NCI-H82 treated with DMSO at 0.1 percent for 48 hours (cell line): Measurements from ENCODE around the gene MMAB.

Experiments
- DNase-seq: peaks from one replicate; lab custom pipeline; 2025; ENCODE audit not compliant: unreplicated experiment; lab: John Stamatoyannopoulos, UW

MMAB gene

DNA sequence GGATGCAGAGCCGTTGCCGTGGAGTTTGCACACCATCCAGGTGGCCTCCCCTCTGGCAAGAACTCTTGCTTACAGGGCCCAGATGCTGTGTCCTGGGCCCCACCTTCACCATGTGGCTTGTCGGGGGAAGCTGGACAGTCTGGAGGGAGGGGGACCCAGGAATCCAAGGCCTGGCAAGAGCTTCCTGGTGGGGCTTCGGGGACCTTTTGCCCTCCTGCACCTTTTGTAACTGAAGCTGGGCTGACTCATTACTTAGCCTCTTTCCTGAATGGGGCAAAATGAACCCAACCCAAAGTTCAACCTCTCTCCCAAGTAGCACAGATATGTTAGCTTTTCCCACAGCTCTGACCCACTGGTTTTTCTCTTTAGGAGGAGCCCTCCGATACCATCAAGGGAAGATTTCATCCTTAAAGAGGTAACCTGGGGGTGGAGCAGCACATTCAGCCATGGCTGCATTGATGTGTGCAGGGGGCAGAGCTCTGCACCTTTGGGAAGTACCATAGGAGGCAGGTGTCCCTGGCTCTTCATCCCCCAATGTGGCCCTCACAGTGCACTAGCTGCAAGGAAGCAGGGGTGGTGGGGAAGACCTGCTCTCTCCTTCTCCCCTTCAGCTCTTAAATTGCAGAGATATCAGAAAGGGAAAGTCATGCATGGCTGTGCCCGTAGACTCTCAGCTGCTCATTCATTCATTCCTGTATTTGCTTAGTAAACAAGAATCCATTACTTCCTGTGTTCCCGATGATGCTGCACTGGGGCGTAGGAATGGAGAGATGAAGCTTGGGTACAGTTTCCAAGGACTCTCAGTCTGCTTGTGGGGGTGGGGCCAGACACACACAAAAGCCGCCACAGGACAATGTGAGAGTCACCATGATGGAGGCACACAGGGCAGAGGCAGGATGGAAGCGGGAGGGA is 13.3 kb upstream of the MMAB start:
- no peak for DNase-seq

DNA sequence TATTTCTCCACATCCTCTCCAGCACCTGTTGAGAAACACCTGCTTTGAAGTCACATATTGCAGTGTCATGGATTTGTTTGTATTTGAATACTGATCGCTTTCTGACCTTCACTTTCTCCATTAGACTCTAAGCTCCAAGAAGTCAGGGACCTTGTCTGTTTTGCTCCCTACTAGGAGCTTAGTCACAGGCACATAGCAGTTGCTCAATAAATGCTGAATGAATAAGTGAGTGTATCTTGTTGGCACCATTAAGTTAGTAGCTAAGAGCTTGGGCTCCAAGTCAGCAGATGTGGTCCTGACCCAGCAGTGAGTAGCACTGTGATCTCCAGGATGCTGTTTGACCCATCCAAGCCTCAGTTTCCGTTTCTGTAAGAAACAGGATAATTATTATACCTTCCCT is 10.4 kb upstream of the MMAB start:
- no peak for DNase-seq

DNA sequence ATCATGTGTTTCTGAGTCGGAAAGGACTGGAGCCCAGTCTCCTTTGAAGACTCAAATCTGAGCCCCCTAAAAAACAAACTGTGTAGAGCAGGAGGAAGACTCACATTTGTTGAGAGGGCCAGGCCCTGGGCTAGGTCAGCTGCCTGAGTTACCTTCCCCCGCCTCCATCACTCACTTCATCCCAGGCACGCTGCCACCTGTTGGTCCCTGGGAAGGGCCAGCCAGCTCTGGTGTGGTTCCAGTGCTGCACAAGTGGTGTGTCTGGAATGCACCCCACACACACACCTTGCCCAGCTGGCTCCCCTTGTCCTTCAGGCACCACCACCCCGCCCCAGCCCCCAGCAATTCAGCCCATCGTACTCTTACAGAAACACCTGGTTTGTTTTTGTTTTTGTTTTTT is 9.3 kb upstream of the MMAB start:
- DNase-seq = no peak

DNA sequence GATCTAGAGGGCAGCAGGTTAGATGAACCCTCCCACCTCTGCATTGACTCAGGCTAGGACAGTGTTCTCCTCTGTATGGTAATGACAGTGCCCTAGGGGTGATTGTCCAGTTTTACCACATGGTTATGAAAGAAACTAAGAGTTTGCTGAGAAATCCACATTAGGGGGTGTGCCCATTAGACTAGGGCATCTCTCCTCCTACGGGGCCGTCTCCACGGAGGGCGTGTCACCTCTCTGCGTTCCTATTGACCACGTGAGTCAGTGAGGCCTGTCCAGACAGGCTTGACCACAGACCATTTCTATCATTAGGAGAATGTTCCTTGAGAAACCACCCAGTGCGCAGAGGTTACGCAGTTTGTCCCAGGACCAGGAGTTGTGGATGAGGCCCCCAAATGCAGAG is 8.6 kb upstream of the MMAB start:
- DNase-seq = no peak

DNA sequence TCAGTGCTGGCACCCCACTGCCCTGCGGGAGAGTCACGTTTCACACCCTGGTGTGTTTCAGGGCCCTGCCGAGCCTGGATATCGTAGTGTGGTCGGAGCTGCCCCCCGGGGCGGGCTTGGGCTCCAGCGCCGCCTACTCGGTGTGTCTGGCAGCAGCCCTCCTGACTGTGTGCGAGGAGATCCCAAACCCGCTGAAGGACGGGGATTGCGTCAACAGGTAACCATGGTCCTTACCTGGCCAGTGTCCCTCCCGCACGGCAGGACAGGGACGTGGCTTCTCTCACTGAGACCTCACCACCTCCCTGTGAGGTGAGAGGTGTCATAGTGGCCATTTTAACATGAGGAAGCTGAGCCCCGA is 8.0 kb upstream of the MMAB start:
- no peak for DNase-seq

DNA sequence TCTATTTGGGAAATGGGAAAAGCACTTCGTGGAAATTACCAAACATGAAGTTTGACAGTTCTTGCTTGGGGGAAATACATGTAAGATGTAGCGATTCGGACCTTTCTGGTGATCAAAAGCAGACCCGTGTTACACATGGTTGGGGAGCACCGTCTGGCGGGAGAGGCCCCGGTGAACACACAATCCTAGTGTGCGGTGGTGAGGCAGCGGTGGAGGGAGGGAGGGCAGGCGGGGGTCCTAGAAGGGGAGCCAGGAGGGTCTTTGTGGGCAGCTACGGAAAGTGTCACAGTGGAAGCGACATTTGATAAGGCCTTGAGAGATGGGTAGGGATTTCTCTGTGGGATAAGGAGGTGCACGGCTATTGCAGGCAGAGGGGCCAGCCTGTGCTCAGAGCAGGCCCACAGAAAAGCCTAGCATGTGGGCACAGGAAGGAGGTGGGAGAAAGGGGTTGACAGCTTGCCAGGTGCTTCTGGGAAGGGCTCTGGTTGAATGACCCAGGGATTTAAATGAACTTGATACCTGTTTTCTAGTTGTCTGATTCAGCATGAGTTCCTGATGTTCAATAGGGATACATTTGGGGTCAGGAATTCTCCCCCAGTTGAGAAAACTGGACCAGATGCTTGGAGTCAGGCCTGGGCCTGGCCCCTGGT is 7.5 kb upstream of the MMAB start:
- DNase-seq = no peak

DNA sequence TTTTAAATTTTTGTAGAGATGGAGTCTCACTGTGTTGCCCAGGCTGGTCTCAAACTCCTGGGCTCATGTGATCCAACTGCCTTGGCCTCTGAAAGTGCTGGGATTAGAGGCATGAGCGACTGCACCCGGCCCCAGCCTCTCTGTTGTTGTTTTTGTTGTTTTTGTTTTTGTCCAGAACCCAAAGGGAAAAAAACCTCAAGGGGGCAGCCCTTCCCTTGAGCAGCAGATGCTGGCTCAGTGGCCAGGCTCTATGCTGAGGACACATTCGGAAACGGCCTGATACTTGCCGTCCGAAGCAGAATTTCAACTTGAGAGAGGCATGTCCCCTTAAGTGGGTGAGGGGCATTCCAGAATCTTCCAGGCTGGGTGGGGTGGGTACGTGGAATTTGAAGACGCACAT is 7.0 kb upstream of the MMAB start:
- DNase-seq = no peak

DNA sequence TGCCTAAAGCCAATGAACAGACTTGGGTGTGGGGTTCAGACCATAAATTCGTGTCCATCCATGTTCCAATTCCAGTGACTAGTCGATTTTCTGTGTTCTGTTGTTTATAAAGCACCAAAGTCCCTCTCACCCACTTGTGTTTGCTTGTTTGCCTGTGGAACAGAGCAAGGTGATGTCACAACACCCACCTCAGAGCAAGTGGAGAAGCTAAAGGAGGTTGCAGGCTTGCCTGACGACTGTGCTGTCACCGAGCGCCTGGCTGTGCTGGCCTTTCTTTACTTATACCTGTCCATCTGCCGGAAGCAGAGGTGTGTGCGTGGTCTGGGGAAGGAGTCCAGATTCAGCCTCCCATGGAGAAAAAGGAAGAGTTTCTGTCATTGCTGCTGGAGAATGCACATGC is 6.3 kb upstream of the MMAB start:
- no peak for DNase-seq

DNA sequence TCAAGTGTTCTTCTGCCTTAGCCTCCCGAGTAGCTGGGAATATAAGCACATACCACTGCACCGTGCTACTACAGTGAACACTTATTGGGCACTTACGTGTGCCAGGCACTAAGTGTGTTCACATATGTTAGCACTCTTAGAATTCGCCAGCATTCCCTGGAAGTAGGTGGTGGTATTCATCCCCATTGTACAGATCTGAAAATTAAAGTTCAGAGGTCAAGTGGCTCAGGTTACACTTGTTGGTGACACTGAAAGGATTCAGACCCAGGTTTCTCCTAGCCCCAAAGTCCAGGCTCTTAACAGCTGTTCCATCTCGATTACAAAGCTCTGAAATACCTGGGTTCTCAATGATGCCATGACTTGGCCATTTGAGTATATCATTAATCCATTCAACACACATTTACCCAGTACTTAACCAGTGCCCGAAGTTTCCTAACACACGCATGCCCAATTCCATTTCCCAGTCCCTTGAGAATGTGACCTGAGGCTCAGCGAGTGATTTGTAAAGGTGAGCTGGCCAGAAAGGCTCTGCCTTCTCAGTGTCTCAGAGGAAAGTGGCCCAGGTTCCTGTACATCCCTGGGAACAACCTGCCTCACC is 5.1 kb upstream of the MMAB start:
- DNase-seq = no peak

DNA sequence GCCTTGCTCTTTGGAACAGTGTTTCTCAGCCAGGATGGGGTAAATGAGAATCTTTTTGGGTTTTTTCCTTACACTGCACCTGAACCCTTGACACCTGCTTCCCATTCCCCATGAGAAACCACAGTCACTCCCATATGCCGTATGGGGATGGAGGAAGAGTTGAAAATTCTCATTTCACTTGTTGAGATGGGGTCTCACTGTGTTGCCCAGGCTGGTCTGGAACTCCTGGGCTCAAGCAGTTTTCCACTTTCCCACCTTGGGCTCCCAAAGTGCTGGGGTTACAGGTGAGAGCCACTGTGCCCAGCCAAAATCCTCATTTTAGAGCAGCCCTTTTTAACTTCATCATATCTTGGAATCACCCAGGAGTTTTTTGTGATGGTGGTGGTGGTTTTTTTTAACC is 4.0 kb upstream of the MMAB start:
- no peak for DNase-seq

DNA sequence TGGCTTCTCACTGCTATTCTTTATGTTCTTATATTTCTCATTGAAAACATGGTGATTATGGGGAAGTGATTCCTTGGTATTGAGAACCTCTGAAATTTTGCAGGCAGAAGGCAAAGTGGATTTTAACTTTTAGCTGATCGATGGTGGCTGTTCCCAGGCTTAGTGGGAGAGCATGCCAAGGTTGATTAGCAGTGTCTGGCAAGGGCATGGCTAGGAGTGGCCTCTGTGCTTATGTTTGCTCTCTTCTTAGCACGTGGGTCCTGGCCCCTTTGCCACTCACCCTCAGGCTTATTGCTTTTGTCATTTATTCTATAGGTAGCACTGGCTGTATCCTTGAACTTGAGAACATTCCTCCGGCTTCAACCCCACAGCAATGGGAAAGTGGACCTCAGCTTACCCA is 2.4 kb upstream of the MMAB start:
- DNase-seq = no peak

DNA sequence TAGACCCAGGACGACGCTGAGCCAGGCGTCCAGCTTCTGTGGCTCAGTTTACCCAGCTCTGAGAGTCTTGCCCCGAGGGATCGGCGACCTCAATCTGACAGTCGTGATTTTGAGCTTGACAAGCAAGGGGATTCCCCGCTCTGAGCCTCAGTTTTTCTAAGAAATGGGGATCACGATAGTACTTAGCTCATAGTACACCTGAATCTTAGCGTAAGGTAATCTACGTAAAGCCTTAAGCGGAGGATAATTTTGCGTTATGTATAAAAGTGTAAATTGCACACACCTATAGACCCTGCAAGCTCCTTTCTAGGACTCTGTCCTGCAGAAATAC is 575 bp upstream of the MMAB start:
- DNase-seq = no peak

DNA sequence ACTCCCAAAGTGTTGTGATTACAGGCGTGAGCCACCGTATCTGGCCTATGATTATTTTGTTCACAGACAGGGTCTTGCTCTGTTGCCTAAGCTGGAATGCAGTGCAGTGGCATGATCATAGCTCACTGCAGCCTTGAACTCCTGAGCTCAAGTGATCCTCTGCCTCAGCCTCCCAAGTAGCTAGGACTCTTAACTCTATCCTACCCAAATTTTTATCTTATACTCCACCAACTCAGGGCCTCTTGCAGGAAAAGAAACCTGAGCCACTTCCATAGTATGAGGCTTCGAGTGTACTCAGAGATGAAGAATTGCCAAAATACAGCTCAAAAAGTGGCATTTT is 828 bp downstream of the MMAB start:
- no peak for DNase-seq

DNA sequence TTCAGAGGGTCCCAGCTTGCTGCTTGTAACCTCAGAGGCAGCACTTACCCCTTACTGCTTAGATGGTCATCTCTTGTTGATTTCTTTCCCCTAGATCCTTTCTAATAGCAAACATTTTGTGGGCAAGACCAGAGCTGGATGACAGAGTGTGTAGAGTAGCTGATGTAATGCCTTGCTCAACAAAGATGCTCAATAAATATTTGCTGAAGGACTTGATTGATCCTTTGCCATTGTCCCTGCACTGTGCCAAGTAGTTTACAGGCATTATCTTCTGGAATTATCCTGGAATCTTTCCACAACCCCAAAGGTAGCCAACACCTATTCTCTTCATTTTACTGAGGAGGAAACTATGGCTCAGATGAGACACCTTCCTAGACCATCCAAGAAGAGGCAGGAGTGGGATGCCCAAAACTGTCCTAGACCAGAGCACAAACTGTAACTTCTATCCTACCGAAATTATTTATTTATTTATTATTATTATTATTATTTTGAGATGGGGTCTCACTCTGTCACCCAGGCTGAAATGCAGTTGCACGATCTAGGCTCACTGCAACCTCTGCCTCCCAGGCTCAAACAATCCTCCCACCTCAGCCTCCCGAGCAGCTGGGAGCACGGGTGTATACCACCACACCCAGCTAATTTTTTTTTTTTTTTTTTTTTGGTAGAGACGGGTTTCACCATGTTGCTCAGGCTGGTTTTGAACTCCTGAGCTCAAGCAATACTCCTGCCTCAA is 1.4 kb downstream of the MMAB start:
- DNase-seq = no peak

DNA sequence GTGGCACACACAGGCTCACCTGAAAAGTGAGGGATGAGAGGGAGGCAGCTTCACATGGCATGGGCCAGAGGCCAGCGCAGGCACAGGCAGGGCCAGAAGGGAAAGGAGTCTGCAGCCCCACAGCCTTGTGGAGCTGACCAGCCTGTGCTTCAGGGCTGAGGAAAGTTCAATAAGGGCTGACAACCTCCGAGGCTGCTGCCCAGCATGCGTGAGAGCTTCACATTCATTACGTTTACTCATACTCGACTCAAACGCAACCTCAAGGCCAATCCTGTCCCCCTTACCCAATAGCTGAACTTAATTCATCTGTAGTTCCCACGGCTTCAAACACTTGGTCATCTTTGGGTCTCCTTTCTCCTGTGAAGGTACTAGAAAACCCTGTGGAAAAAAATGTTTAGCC is 4.8 kb downstream of the MMAB start:
- no peak for DNase-seq

DNA sequence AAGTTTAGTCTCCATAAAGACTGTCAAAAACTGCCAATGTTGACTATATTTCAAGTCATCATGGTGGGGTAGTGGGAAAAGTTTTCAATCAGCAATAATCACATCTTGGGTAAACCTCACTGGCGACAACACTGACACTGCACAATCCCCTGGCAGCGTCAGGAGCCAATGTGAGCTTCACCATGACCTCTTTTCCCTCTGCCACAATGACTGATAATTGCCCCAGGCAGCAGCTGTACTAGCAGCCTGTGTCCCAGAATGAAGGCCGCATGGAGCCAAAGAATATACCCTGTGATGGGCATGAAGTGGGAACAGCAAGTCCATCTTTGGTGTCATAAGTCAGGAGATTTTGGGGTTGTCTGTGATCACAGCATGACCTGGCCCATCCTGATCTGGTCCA is 5.3 kb downstream of the MMAB start:
- DNase-seq = no peak

DNA sequence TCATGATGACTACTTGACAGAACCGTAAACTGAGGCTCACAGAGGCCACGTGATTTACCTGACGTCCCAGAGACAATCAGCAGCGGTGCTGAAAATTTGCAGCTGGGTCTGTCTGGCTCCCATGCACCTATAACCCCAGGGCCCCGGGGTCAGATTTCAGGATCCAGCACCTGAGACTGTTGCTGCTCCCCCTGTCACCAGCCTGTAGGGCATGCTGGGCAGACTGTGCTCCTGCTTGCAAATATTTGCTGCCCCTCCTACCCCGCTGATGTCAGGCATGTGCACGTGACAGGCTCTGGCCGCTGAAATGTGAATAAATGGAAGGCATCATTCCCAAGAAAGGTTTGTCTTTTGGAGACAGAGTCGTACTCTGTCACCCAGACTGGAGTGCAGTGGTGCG is 6.0 kb downstream of the MMAB start:
- DNase-seq = no peak

DNA sequence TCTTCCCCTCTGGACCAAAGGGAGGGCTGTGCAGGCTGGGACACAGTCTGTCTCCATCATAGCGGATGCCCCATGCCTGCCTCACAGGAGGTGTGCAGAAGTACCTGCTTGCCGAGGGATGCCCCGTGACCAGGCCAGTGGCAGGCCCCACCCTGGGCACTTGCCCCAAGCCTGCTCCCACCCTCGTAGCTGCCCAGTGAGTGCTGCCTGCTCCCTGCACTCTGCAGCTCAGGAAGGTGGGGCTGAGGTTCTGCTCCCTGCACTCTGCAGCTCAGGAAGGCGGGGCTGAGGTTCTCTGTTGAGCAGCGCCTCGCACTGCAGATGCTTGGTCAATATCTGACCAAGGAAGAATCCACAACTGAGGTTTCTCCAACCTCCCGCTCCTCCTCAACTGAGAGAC is 6.9 kb downstream of the MMAB start:
- DNase-seq = no peak

DNA sequence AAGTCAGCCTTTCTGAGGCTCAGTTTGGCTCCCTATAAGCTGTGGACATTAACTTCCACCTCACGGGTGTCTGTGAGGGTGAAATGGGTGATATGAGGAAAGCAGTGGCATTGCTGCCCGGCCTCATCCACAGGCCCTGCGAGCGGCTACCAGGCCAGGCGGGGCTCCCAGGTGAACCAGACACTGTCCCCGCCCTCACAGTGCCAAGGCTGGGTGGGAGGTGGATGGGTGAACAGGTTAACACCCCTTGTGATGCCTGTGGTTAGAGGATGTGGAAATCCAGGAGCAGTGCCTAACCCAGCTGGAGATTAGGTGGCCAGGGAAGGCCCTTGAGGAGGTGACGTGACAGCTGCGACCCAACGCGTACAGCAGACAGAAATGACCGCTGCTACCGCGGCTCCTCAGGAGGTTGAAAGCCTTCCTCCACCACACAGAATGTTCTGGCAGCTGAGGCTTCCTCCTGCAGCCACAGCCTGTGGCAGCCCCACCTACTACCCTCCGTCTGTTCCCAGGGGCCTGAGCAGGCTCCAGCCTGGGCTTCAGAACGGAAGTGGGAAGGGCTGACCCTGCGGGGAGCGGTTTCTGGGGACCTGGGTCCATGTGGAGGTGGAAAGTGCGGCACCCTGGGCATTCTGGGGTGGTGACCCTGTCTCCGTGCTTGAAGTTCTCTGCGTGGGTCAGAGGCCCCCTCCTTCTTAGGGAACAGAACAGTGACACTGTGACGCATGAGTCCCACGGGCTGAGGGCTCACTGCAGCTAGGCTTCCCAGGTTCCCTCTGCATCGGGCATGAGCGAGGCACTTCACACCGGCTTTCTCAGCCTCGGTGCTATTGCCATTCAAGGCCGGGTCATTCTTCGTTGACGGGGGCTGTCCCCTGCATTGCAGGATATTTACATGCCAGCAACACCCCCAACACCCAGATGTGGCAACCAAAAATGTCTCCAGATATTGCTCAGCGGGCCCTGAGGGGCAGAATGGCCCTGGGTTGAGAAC is 9.7 kb downstream of the MMAB start:
- no peak for DNase-seq

DNA sequence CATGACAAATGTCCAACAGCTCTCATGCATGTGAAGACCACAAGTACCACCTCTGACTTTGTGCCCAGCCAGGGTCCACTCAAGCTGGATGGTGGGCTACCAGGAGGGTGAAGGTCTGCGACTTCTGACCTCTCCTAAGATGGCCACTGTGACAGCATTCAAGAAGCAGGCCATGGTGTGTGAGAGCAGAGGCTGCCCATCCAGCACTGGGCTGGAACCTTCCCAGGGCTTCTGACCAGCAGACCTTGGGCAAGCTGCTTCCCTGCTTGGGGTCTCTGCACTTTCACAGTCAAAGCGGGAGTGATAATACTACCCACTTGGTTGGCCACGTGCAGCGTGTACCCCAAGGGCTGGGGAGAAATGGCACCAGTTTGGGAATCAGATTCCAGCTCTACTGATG is 10.4 kb downstream of the MMAB start:
- DNase-seq = no peak

DNA sequence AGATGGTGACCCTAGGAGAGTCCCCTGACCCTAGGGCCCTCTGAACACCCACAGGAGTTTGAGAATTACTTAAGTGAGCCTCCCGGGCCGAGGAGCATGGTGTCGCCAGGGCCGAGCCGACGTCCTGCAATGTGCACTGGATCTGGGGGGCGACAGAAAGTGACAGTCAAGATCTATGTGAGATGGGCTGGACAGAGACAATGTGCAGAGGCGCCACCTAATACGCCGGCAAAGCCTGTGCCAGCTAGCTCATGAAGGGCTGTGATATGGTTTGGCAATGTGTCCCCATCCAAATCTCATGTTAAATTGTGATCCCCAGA is 11.6 kb downstream of the MMAB start:
- no peak for DNase-seq
